ENCODE data around the gene MFSD6.
"Not testable (repeated sequence)": the region's sequence is repeated elsewhere in the genome, so short reads cannot be mapped to it uniquely, and the experiment has no call there.

Gene MFSD6

DNA sequence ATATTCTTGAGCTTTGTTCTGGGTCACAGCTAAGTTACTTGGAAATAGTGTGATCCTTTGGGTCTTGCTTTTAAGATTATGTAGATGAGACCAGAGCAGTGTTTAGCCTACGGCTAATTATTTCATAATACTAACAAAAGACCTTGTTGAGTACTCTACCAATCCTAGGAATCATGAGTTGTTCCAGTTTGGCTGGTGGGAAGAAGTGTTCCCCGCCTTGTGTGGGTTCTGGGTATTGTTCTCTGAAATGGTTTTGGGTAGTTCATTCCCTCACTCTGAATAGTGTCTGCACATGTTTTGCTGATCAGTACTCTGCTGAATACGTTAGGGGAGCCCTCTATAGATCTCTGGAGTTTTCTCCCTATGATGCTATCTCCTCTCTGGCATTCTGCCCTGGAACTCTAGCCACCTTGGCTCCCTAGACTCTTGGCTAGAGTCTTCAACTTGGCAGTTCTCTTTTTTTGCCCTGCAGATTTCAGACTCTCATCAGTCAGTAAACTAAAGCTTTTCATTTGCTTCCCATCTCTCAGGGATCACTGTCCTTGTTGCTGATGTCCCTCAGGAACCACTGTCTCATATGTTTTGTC is 78.0 kb downstream of the MFSD6 start:
- DNase-seq (ENCODE audit: low read depth, low spot score): no peak
- TF ChIP-seq, protein P1, sequence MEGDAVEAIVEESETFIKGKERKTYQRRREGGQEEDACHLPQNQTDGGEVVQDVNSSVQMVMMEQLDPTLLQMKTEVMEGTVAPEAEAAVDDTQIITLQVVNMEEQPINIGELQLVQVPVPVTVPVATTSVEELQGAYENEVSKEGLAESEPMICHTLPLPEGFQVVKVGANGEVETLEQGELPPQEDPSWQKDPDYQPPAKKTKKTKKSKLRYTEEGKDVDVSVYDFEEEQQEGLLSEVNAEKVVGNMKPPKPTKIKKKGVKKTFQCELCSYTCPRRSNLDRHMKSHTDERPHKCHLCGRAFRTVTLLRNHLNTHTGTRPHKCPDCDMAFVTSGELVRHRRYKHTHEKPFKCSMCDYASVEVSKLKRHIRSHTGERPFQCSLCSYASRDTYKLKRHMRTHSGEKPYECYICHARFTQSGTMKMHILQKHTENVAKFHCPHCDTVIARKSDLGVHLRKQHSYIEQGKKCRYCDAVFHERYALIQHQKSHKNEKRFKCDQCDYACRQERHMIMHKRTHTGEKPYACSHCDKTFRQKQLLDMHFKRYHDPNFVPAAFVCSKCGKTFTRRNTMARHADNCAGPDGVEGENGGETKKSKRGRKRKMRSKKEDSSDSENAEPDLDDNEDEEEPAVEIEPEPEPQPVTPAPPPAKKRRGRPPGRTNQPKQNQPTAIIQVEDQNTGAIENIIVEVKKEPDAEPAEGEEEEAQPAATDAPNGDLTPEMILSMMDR (IDR thresholded peaks at IDR 0.05; ENCODE audit: low read depth, low read length): no peak
- no peak overlapping the region for H3K4me3 ChIP-seq (ENCODE audit: low read depth, low read length)
- in situ Hi-C loops (cut with HindIII; ENCODE audit: low sequenced_read_pairs): no loop called here

DNA sequence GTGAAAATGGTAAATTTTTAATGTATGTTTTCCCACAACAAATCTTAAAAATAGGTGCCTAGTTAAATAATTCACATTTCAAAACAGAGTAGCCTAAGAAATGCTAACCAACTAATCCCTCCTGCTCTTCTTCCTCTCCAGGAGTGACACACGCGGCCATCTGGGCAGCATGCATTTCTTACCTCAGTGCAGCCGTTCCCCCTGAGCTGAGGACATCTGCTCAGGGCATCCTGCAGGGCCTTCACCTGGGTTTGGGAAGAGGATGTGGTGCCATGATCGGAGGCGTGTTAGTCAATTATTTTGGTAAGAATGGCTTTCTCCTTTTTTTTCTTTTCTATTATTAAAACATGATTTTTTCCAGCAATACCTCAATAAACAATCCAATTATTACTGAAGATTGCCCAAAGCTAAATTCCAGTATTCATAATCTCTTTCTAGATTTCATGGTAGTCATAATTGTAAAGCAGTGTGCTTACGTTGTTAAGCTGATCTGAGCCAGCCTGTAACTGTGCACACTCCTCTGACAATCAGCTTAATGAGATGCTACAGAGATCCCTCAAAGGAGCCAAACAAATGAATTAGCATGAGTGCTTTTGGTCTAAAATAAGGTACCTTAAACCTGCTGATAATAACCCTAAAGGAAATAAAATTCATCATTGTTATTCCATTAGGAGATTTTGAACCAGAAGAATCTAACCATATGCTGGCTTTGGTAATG is 80.5 kb downstream of the MFSD6 start:
- in situ Hi-C loops (cut with HindIII; ENCODE audit: low sequenced_read_pairs): no loop called here
- DNase-seq (ENCODE audit: low read depth, low spot score): no peak
- TF ChIP-seq, protein P1 (IDR thresholded peaks at IDR 0.05; ENCODE audit: low read depth, low read length): no peak
- H3K4me3 ChIP-seq (ENCODE audit: low read depth, low read length): no peak overlapping the region

DNA sequence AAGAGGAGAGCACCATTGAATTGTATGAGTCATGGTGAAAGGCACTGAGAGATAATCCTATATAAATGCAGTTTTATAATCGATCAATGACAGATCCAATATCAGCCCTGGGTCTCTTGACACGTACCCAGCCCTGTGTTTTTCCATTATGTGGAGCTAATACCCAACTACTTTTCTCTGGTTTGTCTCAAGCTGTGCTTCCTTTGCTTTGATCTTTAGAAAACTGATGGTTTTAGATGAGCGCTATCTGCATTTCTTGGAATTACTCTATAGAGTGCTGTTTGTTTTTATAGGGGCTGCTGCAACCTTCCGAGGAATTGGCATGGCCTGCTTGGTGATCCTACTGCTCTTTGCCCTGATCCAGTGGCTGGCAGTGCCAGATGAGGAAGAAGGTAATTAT is 81.3 kb downstream of the MFSD6 start:
- in situ Hi-C loops (cut with HindIII; ENCODE audit: low sequenced_read_pairs): no loop called here
- no peak for DNase-seq (ENCODE audit: low read depth, low spot score)

DNA sequence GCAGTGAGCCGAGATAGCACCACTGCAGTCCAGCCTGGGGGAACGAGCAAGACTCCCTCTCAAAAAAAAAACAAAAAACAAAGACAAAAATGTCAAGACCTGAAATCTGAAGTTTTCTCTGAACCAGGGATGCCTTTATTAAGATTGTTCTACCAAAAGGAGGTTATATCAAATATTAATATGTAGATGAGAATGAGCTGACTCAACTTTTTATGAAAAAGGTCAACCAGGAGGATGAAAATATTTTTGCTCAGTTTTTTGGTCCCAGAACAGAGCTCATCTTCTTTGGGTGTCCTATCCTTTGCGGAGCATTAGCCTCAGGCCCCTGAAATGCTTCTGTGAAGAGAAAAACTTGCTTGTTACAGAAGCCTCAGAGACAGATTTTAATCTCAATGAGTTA is 82.3 kb downstream of the MFSD6 start:
- no peak for DNase-seq (ENCODE audit: low read depth, low spot score)
- TF ChIP-seq, protein P1 (IDR thresholded peaks at IDR 0.05; ENCODE audit: low read depth, low read length): no peak
- no peak overlapping the region for H3K4me3 ChIP-seq (ENCODE audit: low read depth, low read length)
- in situ Hi-C loops (cut with HindIII; ENCODE audit: low sequenced_read_pairs): no loop called here

More for the DNA sequence above, 81.3 kb downstream of the MFSD6 start:
- TF ChIP-seq, protein P1 (IDR thresholded peaks at IDR 0.05; ENCODE audit: low read depth, low read length): no peak
- H3K4me3 ChIP-seq (ENCODE audit: low read depth, low read length): no peak overlapping the region

DNA sequence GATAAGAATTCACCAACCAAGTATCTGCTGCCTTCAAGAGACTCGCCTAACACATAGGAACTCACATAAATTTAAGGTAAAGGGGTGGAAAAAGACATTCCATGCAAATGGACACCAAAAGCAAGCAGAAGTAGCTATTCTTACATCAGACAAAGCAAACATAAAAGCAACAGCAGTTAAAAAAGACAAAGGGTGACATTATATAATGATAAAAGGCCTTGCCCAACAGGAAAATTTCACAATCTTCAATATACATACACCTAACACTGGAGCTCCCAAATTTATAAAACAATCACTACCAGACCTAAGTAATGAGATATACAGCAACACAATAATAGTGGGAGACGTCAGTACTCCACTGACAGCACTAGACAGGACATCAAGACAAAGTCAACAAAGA is 84.9 kb downstream of the MFSD6 start:
- DNase-seq (ENCODE audit: low read depth, low spot score): no peak
- TF ChIP-seq, protein P1 (IDR thresholded peaks at IDR 0.05; ENCODE audit: low read depth, low read length): no peak
- in situ Hi-C loops (cut with HindIII; ENCODE audit: low sequenced_read_pairs): no loop called here
- H3K4me3 ChIP-seq (ENCODE audit: low read depth, low read length): no peak overlapping the region

DNA sequence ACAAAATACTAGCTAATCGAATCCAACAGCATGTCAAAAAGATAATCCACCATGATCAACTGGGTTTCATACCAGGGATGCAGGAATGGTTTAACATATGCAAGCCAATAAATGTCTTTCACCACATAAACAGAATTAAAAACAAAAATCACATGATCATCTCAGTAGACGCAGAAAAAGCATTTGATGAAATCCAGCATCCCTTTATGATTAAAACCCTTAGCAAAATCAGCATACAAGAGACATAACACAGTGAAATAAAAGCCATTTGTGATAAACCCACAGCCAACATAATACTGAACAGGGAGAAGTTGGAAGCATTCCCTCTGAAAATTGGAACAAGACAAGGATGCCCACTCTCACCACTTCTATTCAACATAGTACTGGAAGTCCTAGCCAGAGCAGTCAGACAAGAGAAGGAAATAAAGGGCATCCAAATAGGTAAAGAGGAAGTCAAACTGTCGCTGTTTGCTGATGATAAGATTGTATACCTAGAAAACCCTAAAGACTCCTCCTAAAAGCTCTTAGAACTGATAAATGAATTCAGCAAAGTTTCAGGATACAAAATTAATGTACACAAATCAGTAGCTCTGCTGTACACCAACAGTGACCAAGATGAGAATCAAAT is 86.6 kb downstream of the MFSD6 start:
- in situ Hi-C loops (cut with HindIII; ENCODE audit: low sequenced_read_pairs); H3K4me3 ChIP-seq (ENCODE audit: low read depth, low read length); DNase-seq (ENCODE audit: low read depth, low spot score): not testable (repeated sequence)

DNA sequence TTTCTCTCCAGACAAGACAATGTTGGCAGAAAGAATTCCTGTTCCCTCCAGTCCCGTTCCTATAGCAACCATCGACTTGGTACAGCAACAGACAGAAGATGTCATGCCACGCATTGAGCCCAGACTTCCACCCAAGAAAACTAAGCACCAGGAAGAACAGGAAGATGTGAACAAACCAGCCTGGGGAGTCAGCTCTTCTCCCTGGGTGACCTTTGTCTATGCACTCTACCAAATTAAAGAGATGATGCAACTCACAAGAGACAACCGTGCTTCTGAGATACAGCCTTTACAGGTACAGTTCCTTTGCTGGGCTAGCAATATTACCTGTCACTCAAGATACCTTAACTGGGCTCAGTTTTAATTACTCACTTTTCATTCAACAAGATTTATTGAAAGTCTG is 89.3 kb downstream of the MFSD6 start:
- no peak for DNase-seq (ENCODE audit: low read depth, low spot score)
- no peak overlapping the region for H3K4me3 ChIP-seq (ENCODE audit: low read depth, low read length)
- in situ Hi-C loops (cut with HindIII; ENCODE audit: low sequenced_read_pairs): no loop called here
- TF ChIP-seq, protein P1 (IDR thresholded peaks at IDR 0.05; ENCODE audit: low read depth, low read length): no peak
